Body of pancreas (tissue), 4 donors: ENCODE results near the gene TOP2B. TPM values are rescaled to one million over a fixed set of nuclear protein-coding genes. Genes with fewer than 3 reads are reported as not detected.

ENCODE experiments used
- ATAC-seq: fragments of 150-250 bp; one replicate; pipeline ENCODE4 v1.9.1; 2016
- DNase-seq, 4 donors: peaks; one replicate each; pipeline ENCODE4 v3.0.0-alpha.2; 2019
- H3K27ac ChIP-seq, 4 donors: fragments of 200-600 bp; sonication (generic); 1 replicate in 3 of 4; 2 replicates in 1 of 4; pipeline versions ENCODE4 v1.5.1 to v1.6.1; 2016 to 2019; ENCODE audit warnings: mild to moderate bottlenecking in 1 of 4, mixed read lengths in 1 of 4, moderate library complexity in 1 of 4
- H3K27me3 ChIP-seq, 2 donors: fragments of 200-600 bp; sonication (generic); one replicate each; pipeline ENCODE4 v1.6.0; 2016; ENCODE audit warnings: mild to moderate bottlenecking in 1 of 2
- H3K36me3 ChIP-seq, 2 donors: fragments of 200-600 bp; sonication (generic); replicated peaks in 1 of 2; 2 replicates each; pipeline ENCODE4 v1.5.1; 2016; ENCODE audit warnings: low read depth in 2 of 2; ENCODE audit not compliant: insufficient read depth in 1 of 2
- H3K4me1 ChIP-seq: fragments of 200-600 bp; sonication (generic); one replicate; pipeline ENCODE4 v1.6.0; 2016
- H3K4me3 ChIP-seq, 2 donors: fragments of 200-600 bp; sonication (generic); 1 replicate in 1 of 2; 2 replicates in 1 of 2; pipeline ENCODE4 v1.5.1; 2016 to 2019
- H3K9me3 ChIP-seq, 3 donors: fragments of 200-600 bp; sonication (generic); 1 replicate in 2 of 3; 2 replicates in 1 of 3; pipeline ENCODE4 v1.5.1; 2016
- CTCF ChIP-seq, 7 experiments: fragments of 450-650 bp in 4 of 7; fragments of 200-600 bp in 3 of 7; sonication (generic) in 3 of 7; IDR thresholded peaks; one replicate each; pipeline ENCODE4 v1.5.1; 2016 to 2019; ENCODE audit warnings: antibody characterized with exemption in 7 of 7
- POLR2A ChIP-seq, 3 donors: fragments of 450-650 bp; IDR thresholded peaks; one replicate each; pipeline ENCODE4 v1.6.1; 2016; ENCODE audit warnings: antibody characterized with exemption in 3 of 3, mild to moderate bottlenecking in 2 of 3
- WGBS, 2 donors: methylation state at CpG; one replicate each; pipeline ENCODE4 v1.1.5; 2017; 5-methylcytosine and 5-hydroxymethylcytosine counted together
- intact Hi-C: fragments of 100-400 bp; cut with DNase I; formaldehyde crosslinking; loops from one replicate; pipeline ENCODE4 v1.15.1; 2023
- total RNA-seq, 2 donors: library from RNA; depleted of rRNA; stranded (reverse); fragments of >200 nt; gene quantifications; one replicate each; pipeline ENCODE4 v1.1.0, GENCODE V29; 2016

Gene TOP2B
- total RNA-seq, 2 donors from 2014 or later = 52.7 to 83.1 TPM

DNA sequence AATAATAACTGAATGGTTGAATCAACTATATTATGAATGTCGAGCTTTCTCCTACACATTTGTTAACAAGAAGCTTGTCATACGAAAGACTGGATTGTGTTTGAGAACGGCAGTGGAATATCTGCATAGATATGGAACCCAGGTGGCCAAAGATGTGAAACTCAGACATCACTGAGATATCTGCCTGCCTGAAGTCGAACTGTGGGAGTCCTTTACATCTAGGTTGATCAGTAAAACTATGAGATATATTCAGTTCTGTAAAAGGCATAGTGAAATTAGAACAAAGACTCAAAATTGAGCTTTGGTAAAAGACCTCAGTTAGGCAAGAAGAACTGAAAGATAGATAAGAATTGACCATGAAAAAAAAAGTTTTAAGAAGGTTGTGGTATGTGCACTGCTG lies 41.5 kb upstream of the TOP2B start:
- Histone ChIP-seq H3K36me3 (no peaks in the 10 kb centered on the region), H3K9me3 (no peaks in the 10 kb centered on the region), H3K4me3 (no peak overlapping the region), H3K27me3 (no peaks in the 10 kb centered on the region), H3K27ac (no peak overlapping the region), H3K4me1 (no peaks in the 10 kb centered on the region)
- no peak for ATAC-seq
- intact Hi-C loops = no loop called here
- DNase-seq = no peak
- WGBS, 2 donors = 59 to 63% methylated on average over 4 of the region's 4 CpGs
- TF ChIP-seq POLR2A (IDR thresholded peaks at IDR 0.05) = no peak
- no peak for TF ChIP-seq CTCF (IDR thresholded peaks at IDR 0.05)

DNA sequence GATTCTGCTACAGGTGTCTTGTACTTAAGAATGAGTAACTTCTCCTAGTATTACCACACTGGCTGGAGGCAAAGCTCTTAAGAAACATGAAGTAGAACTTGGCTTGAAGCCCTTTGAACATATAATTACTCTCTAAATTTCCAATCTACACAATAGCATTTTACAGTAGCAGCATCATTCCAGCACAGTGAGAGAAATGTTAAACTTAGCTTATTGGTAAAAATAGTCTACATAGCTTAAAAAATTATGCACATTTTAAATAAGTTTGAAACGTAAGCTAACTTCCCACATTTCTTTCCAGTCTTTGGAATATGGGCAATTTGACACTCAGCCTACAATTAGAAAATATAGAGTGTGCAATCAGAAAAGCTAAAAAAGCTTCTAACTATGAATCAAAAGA lies 32.8 kb upstream of the TOP2B start:
- WGBS, 2 donors = 45 to 52% methylated on average over 1 of the region's 1 CpG
- Histone ChIP-seq H3K4me3 (no peak overlapping the region), H3K27me3 (no peaks in the 10 kb centered on the region), H3K9me3 (no peaks in the 10 kb centered on the region), H3K36me3 (no peaks in the 10 kb centered on the region), H3K4me1 (no peaks in the 10 kb centered on the region), H3K27ac (no peak overlapping the region)
- TF ChIP-seq POLR2A (IDR thresholded peaks at IDR 0.05) (no peak), CTCF (IDR thresholded peaks at IDR 0.05) (no peak)
- no peak for ATAC-seq
- intact Hi-C loops = no loop called here
- DNase-seq = no peak

DNA sequence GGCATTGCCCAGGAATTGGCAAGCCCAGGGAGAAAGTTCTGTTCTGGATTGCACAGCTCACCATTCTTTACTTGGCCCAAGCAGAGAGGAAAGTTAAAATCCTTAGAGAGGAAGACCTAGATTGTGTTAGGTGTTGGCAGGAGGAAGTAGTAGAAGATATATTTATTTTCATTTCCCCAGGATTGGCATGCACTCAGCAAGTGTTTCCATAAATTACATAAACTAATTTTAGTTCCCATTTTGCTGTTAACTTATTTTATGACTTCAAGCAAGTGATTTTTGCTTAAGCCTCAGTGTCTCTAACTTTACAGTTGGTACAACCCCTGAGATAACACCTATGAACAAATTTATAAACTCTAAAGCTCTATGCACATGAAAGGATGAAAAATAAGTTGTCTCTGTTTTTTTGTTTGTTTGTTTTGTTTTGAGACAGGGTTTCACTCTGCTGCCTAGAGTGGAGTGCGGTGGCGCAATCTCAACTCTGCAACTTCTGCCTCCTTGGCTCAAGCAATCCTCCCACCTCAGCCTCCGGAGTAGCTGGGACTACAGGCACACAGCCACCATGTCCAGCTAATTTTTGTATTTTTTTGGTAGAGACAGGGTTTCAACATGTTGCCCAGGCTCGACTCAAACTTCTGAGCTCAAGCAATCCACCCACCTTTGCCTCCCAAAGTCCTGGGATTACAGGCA lies 31.2 kb upstream of the TOP2B start:
- intact Hi-C loops = no loop called here
- Histone ChIP-seq H3K27ac (no peak overlapping the region), H3K27me3 (no peaks in the 10 kb centered on the region), H3K9me3 (no peaks in the 10 kb centered on the region), H3K4me3 (no peak overlapping the region), H3K36me3 (no peaks in the 10 kb centered on the region), H3K4me1 (no peaks in the 10 kb centered on the region)
- ATAC-seq (no peak), DNase-seq (peak in 1 of 4 donors; percentile 12)
- TF ChIP-seq CTCF (IDR thresholded peaks at IDR 0.05) (no peak), POLR2A (IDR thresholded peaks at IDR 0.05) (no peak)
- WGBS, 2 donors = 78 to 91% methylated on average over 4 of the region's 4 CpGs

DNA sequence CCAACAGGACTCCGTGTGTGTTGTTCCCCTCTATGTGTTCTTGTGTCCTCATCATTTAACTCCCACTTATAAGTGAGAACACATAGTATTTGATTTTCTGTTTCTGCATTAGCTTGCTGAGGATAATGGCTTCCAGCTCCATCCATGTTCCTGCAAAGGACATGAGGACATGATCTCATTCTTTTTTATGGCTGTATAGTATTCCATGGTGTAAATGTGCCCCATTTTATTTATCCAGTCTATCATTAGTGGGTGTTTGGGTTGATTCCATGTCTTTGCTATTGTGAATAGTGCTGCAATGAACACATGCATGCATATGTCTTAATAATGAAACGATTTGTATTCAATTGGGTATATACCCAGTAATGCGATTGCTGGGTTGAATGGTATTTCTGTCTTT lies 28.5 kb upstream of the TOP2B start:
- 58 to 87% methylated on average over 3 of the region's 3 CpGs for WGBS, 2 donors
- Histone ChIP-seq H3K27ac (no peak overlapping the region), H3K4me1 (no peaks in the 10 kb centered on the region), H3K9me3 (no peaks in the 10 kb centered on the region), H3K4me3 (no peak overlapping the region), H3K27me3 (no peaks in the 10 kb centered on the region), H3K36me3 (no peaks in the 10 kb centered on the region)
- DNase-seq (no peak), ATAC-seq (no peak)
- TF ChIP-seq POLR2A (IDR thresholded peaks at IDR 0.05) (no peak), CTCF (IDR thresholded peaks at IDR 0.05) (no peak)
- intact Hi-C loops = no loop called here

DNA sequence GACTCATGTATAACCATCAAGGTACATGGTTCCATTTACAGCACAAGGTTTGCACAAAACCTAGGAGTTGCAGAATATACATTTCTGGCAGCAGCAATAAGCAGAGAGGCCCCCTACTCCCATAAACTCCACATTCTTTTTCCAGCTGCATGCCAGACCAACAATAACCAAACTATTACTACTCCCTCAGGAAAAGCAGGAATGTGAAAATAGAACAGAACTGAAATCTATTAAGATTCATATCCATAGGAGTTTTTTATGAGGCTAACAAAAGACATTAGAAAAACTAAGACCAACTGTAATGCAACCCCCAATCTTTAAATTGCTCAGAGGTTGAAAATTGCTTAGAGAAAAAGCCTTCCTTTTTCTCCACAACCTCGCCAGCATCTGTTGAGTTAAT lies 27.6 kb upstream of the TOP2B start:
- H3K4me3 ChIP-seq = no peak overlapping the region
- H3K27me3 ChIP-seq = no peaks in the 10 kb centered on the region
- intact Hi-C loops = no loop called here
- no peak for TF ChIP-seq POLR2A (IDR thresholded peaks at IDR 0.05)
- no peak for TF ChIP-seq CTCF (IDR thresholded peaks at IDR 0.05)
- no peak for DNase-seq
- WGBS, 2 donors = 64 to 80% methylated on average over 1 of the region's 1 CpG
- H3K36me3 ChIP-seq = no peaks in the 10 kb centered on the region
- H3K9me3 ChIP-seq = no peaks in the 10 kb centered on the region
- no peak for ATAC-seq
- no peak overlapping the region for H3K27ac ChIP-seq
- H3K4me1 ChIP-seq = no peaks in the 10 kb centered on the region
